ENCODE measurements around the gene UCN3.

UCN3 gene

GRCh38 chr10:5364890-5365338 is at the start of gene UCN3:
TSS of gene UCN3 (plus strand) at chr10:5364966. CDS start at chr10:5373721, 8,755 bp downstream.
- DNase-seq, result no peak

- DNase-seq, result no peak
These were observed 47.1 kb upstream of the UCN3 start for GRCh38 chr10:5317547-5318107.

GRCh38 chr10:5318148-5318547 is 46.6 kb upstream of the UCN3 start:
- no peak for DNase-seq

- no peak for DNase-seq
These were observed 44.9 kb upstream of the UCN3 start for GRCh38 chr10:5319863-5320262.

- no peak for DNase-seq
These were observed 43.5 kb upstream of the UCN3 start for GRCh38 chr10:5321273-5321672.

GRCh38 chr10:5323446-5323845 is 41.3 kb upstream of the UCN3 start:
- no peak for DNase-seq

- DNase-seq, result no peak
These were observed 39.7 kb upstream of the UCN3 start for GRCh38 chr10:5325076-5325475.

- no peak for DNase-seq
These were observed 30.4 kb upstream of the UCN3 start for GRCh38 chr10:5334196-5334880.

- no peak for DNase-seq
These were observed 26.8 kb upstream of the UCN3 start for GRCh38 chr10:5338010-5338409.

GRCh38 chr10:5343092-5343491 is 21.7 kb upstream of the UCN3 start:
- no peak for DNase-seq

GRCh38 chr10:5343561-5343960 is 21.2 kb upstream of the UCN3 start:
- peak; percentile 4 for DNase-seq

- DNase-seq, result no peak
These were observed 20.8 kb upstream of the UCN3 start for GRCh38 chr10:5343979-5344378.

GRCh38 chr10:5344746-5345145 is 20.0 kb upstream of the UCN3 start:
- no peak for DNase-seq

GRCh38 chr10:5346881-5347280 is 17.9 kb upstream of the UCN3 start:
- no peak for DNase-seq

- DNase-seq, result no peak
These were observed 15.4 kb upstream of the UCN3 start for GRCh38 chr10:5349362-5349761.

- DNase-seq, result no peak
These were observed 10.7 kb upstream of the UCN3 start for GRCh38 chr10:5354068-5354467.

GRCh38 chr10:5355594-5356301 is 9.0 kb upstream of the UCN3 start:
- DNase-seq, result no peak

- no peak for DNase-seq
These were observed 8.4 kb upstream of the UCN3 start for GRCh38 chr10:5356302-5356763.

GRCh38 chr10:5360318-5360915 is 4.3 kb upstream of the UCN3 start:
- DNase-seq, result no peak

GRCh38 chr10:5361966-5362365 is 2.8 kb upstream of the UCN3 start:
- DNase-seq, result no peak

GRCh38 chr10:5362873-5363272 is 1.9 kb upstream of the UCN3 start:
- DNase-seq, result no peak

GRCh38 chr10:5364374-5364773 is 392 bp upstream of the UCN3 start:
- DNase-seq, result no peak

GRCh38 chr10:5365928-5366327 is 1.2 kb downstream of the UCN3 start:
- DNase-seq, result no peak

All from SHP77 treated with DMSO at 0.1 percent for 48 hours (cell line).